ENCODE results near the gene DSC2.

Gene DSC2

GRCh38 chr18:31098878-31099277, 3.3 kb downstream of the DSC2 start:
- DNase-seq (ENCODE audit: low spot score): no peak

GRCh38 chr18:31097666-31098065, 4.6 kb downstream of the DSC2 start:
- DNase-seq (ENCODE audit: low spot score): no peak

GRCh38 chr18:31093880-31094279, 8.3 kb downstream of the DSC2 start:
- DNase-seq (ENCODE audit: low spot score): no peak

- DNase-seq (ENCODE audit: low spot score): no peak
Measured at GRCh38 chr18:31093294-31093693, 8.9 kb downstream of the DSC2 start.

- DNase-seq (ENCODE audit: low spot score): no peak
Measured at GRCh38 chr18:31091350-31091749, 10.9 kb downstream of the DSC2 start.

- no peak for DNase-seq (ENCODE audit: low spot score)
Measured at GRCh38 chr18:31088532-31088931, 13.7 kb downstream of the DSC2 start.

- DNase-seq (ENCODE audit: low spot score): no peak
Measured at GRCh38 chr18:31079973-31080372, 22.2 kb downstream of the DSC2 start.

GRCh38 chr18:31077878-31078277, 24.3 kb downstream of the DSC2 start:
- DNase-seq (ENCODE audit: low spot score): no peak

- no peak for DNase-seq (ENCODE audit: low spot score)
Measured at GRCh38 chr18:31072175-31072574, 30.0 kb downstream of the DSC2 start.

GRCh38 chr18:31070206-31070605, 32.0 kb downstream of the DSC2 start:
- DNase-seq (ENCODE audit: low spot score): no peak

GRCh38 chr18:31066266-31066665, 36.0 kb downstream of the DSC2 start:
- DNase-seq (ENCODE audit: low spot score): no peak

- DNase-seq (ENCODE audit: low spot score): no peak
Measured at GRCh38 chr18:31065036-31065773, 37.0 kb downstream of the DSC2 start.

GRCh38 chr18:31064130-31064529, 38.1 kb downstream of the DSC2 start:
- no peak for DNase-seq (ENCODE audit: low spot score)

GRCh38 chr18:31061945-31062344, 40.3 kb downstream of the DSC2 start:
- DNase-seq (ENCODE audit: low spot score): no peak

GRCh38 chr18:31058897-31059296, 43.3 kb downstream of the DSC2 start:
- no peak for DNase-seq (ENCODE audit: low spot score)

GRCh38 chr18:31057917-31058316, 44.3 kb downstream of the DSC2 start:
- no peak for DNase-seq (ENCODE audit: low spot score)

GRCh38 chr18:31057051-31057450, 45.2 kb downstream of the DSC2 start:
- no peak for DNase-seq (ENCODE audit: low spot score)

GRCh38 chr18:31056296-31056695, 45.9 kb downstream of the DSC2 start:
- DNase-seq (ENCODE audit: low spot score): no peak

GRCh38 chr18:31050635-31051034, 51.6 kb downstream of the DSC2 start:
- no peak for DNase-seq (ENCODE audit: low spot score)

GRCh38 chr18:31049189-31049588, 53.0 kb downstream of the DSC2 start:
- no peak for DNase-seq (ENCODE audit: low spot score)

- no peak for DNase-seq (ENCODE audit: low spot score)
Measured at GRCh38 chr18:31048216-31048615, 54.0 kb downstream of the DSC2 start.

- no peak for DNase-seq (ENCODE audit: low spot score)
Measured at GRCh38 chr18:31046916-31047315, 55.3 kb downstream of the DSC2 start.

GRCh38 chr18:31045599-31045998, 56.6 kb downstream of the DSC2 start:
- no peak for DNase-seq (ENCODE audit: low spot score)

GRCh38 chr18:31044926-31045325, 57.3 kb downstream of the DSC2 start:
- DNase-seq (ENCODE audit: low spot score): no peak
